WTC11 (cell line): ENCODE measurements around the gene CEP131. TPM values are rescaled to one million over a fixed set of nuclear protein-coding genes. Genes with fewer than 3 reads are reported as not detected.

Source experiments
- ATAC-seq: fragments of 200-7000 bp; cut with Tn5 transposase; 2 replicates; pipeline ENCODE4 v1.10.0; 2021; ENCODE audit warnings: mild to moderate bottlenecking, moderate library complexity
- CTCF ChIA-PET: fragments of 300-600 bp; sonication (Branson Sonifier 250); formaldehyde crosslinking; loops from one replicate; lab custom pipeline; 2021; ENCODE audit warnings: antibody characterized with exemption; lab: Charles Lee
- POLR2A ChIA-PET: fragments of 350-600 bp; sonication (Branson Sonifier 250); formaldehyde crosslinking; loops from one replicate; lab custom pipeline; 2021; ENCODE audit warnings: antibody characterized with exemption; lab: Charles Lee
- DNase-seq: peaks from one replicate; pipeline ENCODE4 v3.0.0; 2021; ENCODE audit warnings: low spot score
- H3K27ac Mint-ChIP-seq: 2 replicates; pipeline ENCODE4 v1.8.0; 2021; ENCODE audit warnings: mixed read lengths
- H3K27me3 Mint-ChIP-seq: 2 replicates; pipeline ENCODE4 v1.8.0; 2021; ENCODE audit warnings: low read depth, mild to moderate bottlenecking, moderate library complexity, mixed read lengths
- H3K36me3 Mint-ChIP-seq: 2 replicates; pipeline ENCODE4 v1.8.0; 2021; ENCODE audit warnings: mixed read lengths
- H3K4me1 Mint-ChIP-seq: 2 replicates; pipeline ENCODE4 v1.8.0; 2022; ENCODE audit warnings: mixed read lengths
- H3K4me3 Mint-ChIP-seq: 2 replicates; pipeline ENCODE4 v1.8.0; 2021; ENCODE audit warnings: mild to moderate bottlenecking, moderate library complexity, mixed read lengths
- H3K9me3 Mint-ChIP-seq: 2 replicates; pipeline ENCODE4 v1.8.0; 2021; ENCODE audit warnings: mixed read lengths
- ATF2 ChIP-seq: sonication (generic); formaldehyde crosslinking; IDR thresholded peaks from 2 replicates; pipeline ENCODE4 v1.8.1; 2022; ENCODE audit warnings: low read depth, missing genetic modification reagents, borderline replicate concordance
- E2F4 ChIP-seq: sonication (generic); formaldehyde crosslinking; IDR thresholded peaks from 2 replicates; pipeline ENCODE4 v1.8.1; 2022; ENCODE audit warnings: low read depth, mild to moderate bottlenecking, moderate library complexity, missing genetic modification reagents, borderline replicate concordance
- ELF4 ChIP-seq: sonication (generic); formaldehyde crosslinking; IDR thresholded peaks from 2 replicates; pipeline ENCODE4 v1.8.1; 2022; ENCODE audit warnings: low read depth, mild to moderate bottlenecking, moderate library complexity, missing genetic modification reagents
- IRF2 ChIP-seq: sonication (generic); formaldehyde crosslinking; IDR thresholded peaks from 2 replicates; pipeline ENCODE4 v1.8.0; 2022; ENCODE audit warnings: low read depth, missing genetic modification reagents, borderline replicate concordance
- JUN ChIP-seq: sonication (generic); formaldehyde crosslinking; IDR thresholded peaks from 2 replicates; pipeline ENCODE4 v1.8.0; 2023; ENCODE audit warnings: mild to moderate bottlenecking, missing genetic modification reagents
- KAT7 ChIP-seq: sonication (generic); formaldehyde crosslinking; IDR thresholded peaks from 2 replicates; pipeline ENCODE4 v1.8.1; 2023; ENCODE audit warnings: missing genetic modification reagents, mild to moderate bottlenecking, borderline replicate concordance
- MAX ChIP-seq: sonication (generic); formaldehyde crosslinking; IDR thresholded peaks from 2 replicates; pipeline ENCODE4 v1.8.0; 2022; ENCODE audit warnings: mild to moderate bottlenecking, missing genetic modification reagents
- MYBL2 ChIP-seq: sonication (generic); formaldehyde crosslinking; IDR thresholded peaks from 2 replicates; pipeline ENCODE4 v1.8.1; 2023; ENCODE audit warnings: mild to moderate bottlenecking, moderate library complexity, missing genetic modification reagents
- NFATC4 ChIP-seq: fragments of 250-450 bp; sonication (Bioruptor Pico); IDR thresholded peaks from 2 replicates; pipeline ENCODE4 v1.9.0; 2021; ENCODE audit warnings: mild to moderate bottlenecking
- NR3C1 ChIP-seq: sonication (generic); formaldehyde crosslinking; conservative IDR thresholded peaks from 2 replicates; pipeline ENCODE4 v1.8.1; 2023; ENCODE audit warnings: low read depth, mild to moderate bottlenecking, missing genetic modification reagents
- SP1 ChIP-seq: sonication (generic); formaldehyde crosslinking; conservative IDR thresholded peaks from 2 replicates; pipeline ENCODE4 v1.8.1; 2022; ENCODE audit warnings: missing genetic modification reagents
- ZNF232 ChIP-seq: sonication (generic); formaldehyde crosslinking; IDR thresholded peaks from 2 replicates; pipeline ENCODE4 v1.8.0; 2022; ENCODE audit warnings: mild to moderate bottlenecking, missing genetic modification reagents
- ZNF423 ChIP-seq: fragments of 250-450 bp; sonication (Bioruptor Pico); IDR thresholded peaks from 2 replicates; pipeline ENCODE4 v2.1.2; 2022; ENCODE audit warnings: mild to moderate bottlenecking, moderate library complexity
- ZNF671 ChIP-seq: fragments of 250-450 bp; sonication (Bioruptor Pico); IDR thresholded peaks from 2 replicates; pipeline ENCODE4 v1.8.0; 2021; ENCODE audit warnings: mild to moderate bottlenecking
- total RNA-seq: library from RNA; stranded (reverse); gene quantifications from 3 replicates; pipeline ENCODE4 v1.2.3, GENCODE V29; 2021
- TF ChIP-seq, protein P1 (sequence below): sonication (generic); formaldehyde crosslinking; IDR thresholded peaks from 2 replicates; pipeline ENCODE4 v1.8.1; 2023; ENCODE audit warnings: mild to moderate bottlenecking, missing genetic modification reagents, moderate library complexity
- TF ChIP-seq, protein P2 (sequence below): sonication (generic); formaldehyde crosslinking; IDR thresholded peaks from 2 replicates; pipeline ENCODE4 v1.8.1; 2023; ENCODE audit warnings: mild to moderate bottlenecking, moderate library complexity, missing genetic modification reagents
- TF ChIP-seq, protein P3 (sequence below): fragments of 200-600 bp; IDR thresholded peaks from 2 replicates; pipeline ENCODE4 v1.8.0; 2022; ENCODE audit warnings: antibody characterized with exemption
- TF ChIP-seq, protein P4 (sequence below): fragments of 250-450 bp; sonication (Bioruptor Pico); IDR thresholded peaks from 2 replicates; pipeline ENCODE4 v2.1.2; 2022; ENCODE audit warnings: mild to moderate bottlenecking, moderate library complexity

The CEP131 gene
- total RNA-seq, 1 experiment from 2014 or later: 35.2 TPM

- TF ChIP-seq, protein P1, sequence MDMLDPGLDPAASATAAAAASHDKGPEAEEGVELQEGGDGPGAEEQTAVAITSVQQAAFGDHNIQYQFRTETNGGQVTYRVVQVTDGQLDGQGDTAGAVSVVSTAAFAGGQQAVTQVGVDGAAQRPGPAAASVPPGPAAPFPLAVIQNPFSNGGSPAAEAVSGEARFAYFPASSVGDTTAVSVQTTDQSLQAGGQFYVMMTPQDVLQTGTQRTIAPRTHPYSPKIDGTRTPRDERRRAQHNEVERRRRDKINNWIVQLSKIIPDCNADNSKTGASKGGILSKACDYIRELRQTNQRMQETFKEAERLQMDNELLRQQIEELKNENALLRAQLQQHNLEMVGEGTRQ: peak; percentile 1; the same call in 1 of the 2 replicates
- TF ChIP-seq MYBL2 (CRISPR knock-in tag): peak; percentile 19; the same call in 1 of the 2 replicates
- TF ChIP-seq, protein P2, sequence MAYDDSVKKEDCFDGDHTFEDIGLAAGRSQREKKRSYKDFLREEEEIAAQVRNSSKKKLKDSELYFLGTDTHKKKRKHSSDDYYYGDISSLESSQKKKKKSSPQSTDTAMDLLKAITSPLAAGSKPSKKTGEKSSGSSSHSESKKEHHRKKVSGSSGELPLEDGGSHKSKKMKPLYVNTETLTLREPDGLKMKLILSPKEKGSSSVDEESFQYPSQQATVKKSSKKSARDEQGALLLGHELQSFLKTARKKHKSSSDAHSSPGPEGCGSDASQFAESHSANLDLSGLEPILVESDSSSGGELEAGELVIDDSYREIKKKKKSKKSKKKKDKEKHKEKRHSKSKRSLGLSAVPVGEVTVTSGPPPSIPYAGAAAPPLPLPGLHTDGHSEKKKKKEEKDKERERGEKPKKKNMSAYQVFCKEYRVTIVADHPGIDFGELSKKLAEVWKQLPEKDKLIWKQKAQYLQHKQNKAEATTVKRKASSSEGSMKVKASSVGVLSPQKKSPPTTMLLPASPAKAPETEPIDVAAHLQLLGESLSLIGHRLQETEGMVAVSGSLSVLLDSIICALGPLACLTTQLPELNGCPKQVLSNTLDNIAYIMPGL (CRISPR knock-in tag): peak; percentile 32; the same call in 1 of the 2 replicates
- 0 out of 2 replicates have a peak, but pooled peaks have one; percentile 54 for TF ChIP-seq ELF4
- peak; percentile 90 for TF ChIP-seq SP1 (CRISPR knock-in tag)
Observed at GRCh38 chr17:81238815-81239713, 16.3 kb upstream of the CEP131 start, which contains the start of the genes NDUFAF8 and TEPSIN (continued).

DNA sequence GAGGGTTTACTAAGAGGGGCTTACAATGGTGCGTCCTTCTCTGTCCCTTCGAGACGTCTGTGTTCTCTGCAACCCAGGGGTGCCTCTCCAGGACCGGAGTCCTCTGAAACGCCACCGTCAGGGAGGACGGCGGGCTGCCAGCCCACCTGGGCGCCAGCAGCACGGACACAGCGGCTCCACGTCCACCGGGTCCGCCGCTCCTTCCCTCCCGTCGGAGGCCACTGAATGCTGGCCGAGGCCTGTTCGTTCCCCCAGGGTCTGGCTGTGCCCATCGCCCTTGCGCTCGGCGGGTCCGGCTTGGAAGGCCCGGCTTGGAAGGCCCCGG is 15.7 kb upstream of the CEP131 start:
- CTCF ChIA-PET: interaction anchor here (1.0 to 2.1 kb wide), 18 partner anchors 8 to 316 kb away, joined by 3 to 14 read pairs (median 4); partner anchors contain the start of gene CEP131
- H3K4me1 Mint-ChIP-seq: peaks cover 27% of the 10 kb centered on the region
- H3K9me3 Mint-ChIP-seq: no peaks in the 10 kb centered on the region
- H3K36me3 Mint-ChIP-seq: no peaks in the 10 kb centered on the region
- no peak overlapping the region for H3K27ac Mint-ChIP-seq
- peak overlapping the region; percentile 70 for H3K4me3 Mint-ChIP-seq
- ATAC-seq: no peak
- TF ChIP-seq KAT7 (0 out of 2 replicates have a peak, but pooled peaks have one; percentile 43), JUN (CRISPR knock-in tag) (no peak), E2F4 (CRISPR knock-in tag) (0 out of 2 replicates have a peak, but pooled peaks have one; percentile 20)
- POLR2A ChIA-PET: interaction anchor here (0.7 to 1.1 kb wide), 4 partner anchors 16 to 157 kb away, joined by 3 to 9 read pairs (median 3); partner anchors contain the start of genes BAHCC1 and CEP131
- no peak for DNase-seq
- no peaks in the 10 kb centered on the region for H3K27me3 Mint-ChIP-seq

DNA sequence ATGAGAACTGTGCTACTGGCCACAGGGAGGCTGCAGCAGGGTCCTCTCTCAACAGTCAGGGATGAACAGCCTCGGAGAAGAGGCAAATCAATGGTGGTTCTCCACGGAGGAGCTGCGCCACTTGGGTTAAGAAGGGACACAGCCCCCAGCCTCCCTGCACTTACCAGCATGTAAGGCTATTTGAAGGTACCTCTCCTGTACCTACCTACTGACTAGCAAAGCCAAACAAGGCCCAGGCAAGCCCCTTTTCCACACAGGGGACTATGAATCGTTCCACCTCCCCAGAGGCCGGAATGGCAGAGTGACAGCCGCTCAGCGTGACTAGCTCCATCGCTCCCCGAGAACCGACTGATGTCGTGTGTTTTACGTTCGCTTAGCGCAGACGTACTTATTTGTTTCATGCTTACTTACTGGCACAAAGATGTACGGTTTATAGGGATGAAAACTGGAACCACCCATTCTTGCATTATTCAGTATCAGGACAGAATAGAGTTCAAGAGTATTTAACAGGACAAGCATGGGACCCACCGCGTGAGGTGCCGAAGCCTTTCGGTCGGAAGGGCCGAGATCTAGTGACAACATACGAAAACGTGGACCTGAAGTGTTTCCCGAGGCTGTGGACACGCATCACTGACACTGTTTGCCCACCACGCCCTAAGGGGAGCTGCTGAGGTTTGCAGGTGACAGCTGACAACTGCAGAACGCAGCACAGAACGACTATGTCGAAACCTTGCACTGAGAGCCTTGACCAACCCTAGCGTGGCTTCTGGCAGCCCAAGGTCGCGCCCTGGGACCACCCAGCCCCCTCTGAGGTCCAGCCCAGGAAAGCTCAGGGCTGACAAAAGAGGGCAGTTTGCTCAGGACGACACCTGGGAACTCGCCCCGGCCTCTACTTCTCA is 15.1 kb upstream of the CEP131 start:
- POLR2A ChIA-PET: no interaction called here
- H3K4me3 Mint-ChIP-seq: peak overlapping the region; percentile 70
- no peak for TF ChIP-seq KAT7
- TF ChIP-seq, all 79 proteins: peak for 0
- Mint-ChIP-seq H3K4me1 (peaks cover 27% of the 10 kb centered on the region), H3K27ac (no peak overlapping the region), H3K36me3 (no peaks in the 10 kb centered on the region), H3K9me3 (no peaks in the 10 kb centered on the region), H3K27me3 (no peaks in the 10 kb centered on the region)
- no peak for ATAC-seq
- CTCF ChIA-PET: interaction anchor here (1.3 to 2.1 kb wide), 6 partner anchors 8 to 247 kb away, joined by 4 to 14 read pairs (median 7); partner anchors contain the start of gene CEP131
- no peak for DNase-seq

DNA sequence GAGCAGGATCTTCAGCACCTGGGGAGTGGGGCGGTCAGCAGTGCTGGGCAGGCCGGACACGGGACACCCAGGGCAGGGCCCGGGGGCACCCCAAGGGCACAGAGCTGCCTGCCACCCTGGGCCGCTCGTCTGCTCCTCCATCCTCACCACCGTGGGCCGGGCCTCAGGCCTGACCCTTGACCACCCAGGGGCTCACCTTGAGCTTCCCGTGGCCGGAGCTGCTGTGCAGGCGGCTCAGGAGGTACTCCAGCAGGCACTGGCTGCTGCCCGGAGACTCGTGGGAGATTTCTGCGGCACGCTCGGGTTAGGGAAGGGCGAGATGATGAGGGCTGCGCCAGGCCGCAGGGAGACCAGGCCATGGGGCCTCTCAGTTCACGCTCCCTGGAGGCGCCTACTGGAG is 14.0 kb upstream of the CEP131 start:
- no peak overlapping the region for H3K27ac Mint-ChIP-seq
- DNase-seq (no peak), ATAC-seq (no peak)
- no peaks in the 10 kb centered on the region for H3K9me3 Mint-ChIP-seq
- peaks cover 21% of the 10 kb centered on the region for H3K4me1 Mint-ChIP-seq
- no peaks in the 10 kb centered on the region for H3K36me3 Mint-ChIP-seq
- ChIA-PET POLR2A (no interaction called here), CTCF (no interaction called here)
- H3K4me3 Mint-ChIP-seq: 0 out of 2 replicates have a peak overlapping the region, but pooled peaks have one; percentile 70
- no peaks in the 10 kb centered on the region for H3K27me3 Mint-ChIP-seq
- TF ChIP-seq NFATC4 (CRISPR knock-in tag) (no peak), ZNF232 (CRISPR knock-in tag) (no peak), MAX (CRISPR knock-in tag) (no peak), ZNF423 (CRISPR knock-in tag) (no peak), IRF2 (no peak), ATF2 (CRISPR knock-in tag) (no peak), NR3C1 (no peak), ZNF671 (CRISPR knock-in tag) (no peak)
- TF ChIP-seq, protein P3, sequence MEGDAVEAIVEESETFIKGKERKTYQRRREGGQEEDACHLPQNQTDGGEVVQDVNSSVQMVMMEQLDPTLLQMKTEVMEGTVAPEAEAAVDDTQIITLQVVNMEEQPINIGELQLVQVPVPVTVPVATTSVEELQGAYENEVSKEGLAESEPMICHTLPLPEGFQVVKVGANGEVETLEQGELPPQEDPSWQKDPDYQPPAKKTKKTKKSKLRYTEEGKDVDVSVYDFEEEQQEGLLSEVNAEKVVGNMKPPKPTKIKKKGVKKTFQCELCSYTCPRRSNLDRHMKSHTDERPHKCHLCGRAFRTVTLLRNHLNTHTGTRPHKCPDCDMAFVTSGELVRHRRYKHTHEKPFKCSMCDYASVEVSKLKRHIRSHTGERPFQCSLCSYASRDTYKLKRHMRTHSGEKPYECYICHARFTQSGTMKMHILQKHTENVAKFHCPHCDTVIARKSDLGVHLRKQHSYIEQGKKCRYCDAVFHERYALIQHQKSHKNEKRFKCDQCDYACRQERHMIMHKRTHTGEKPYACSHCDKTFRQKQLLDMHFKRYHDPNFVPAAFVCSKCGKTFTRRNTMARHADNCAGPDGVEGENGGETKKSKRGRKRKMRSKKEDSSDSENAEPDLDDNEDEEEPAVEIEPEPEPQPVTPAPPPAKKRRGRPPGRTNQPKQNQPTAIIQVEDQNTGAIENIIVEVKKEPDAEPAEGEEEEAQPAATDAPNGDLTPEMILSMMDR: no peak
- TF ChIP-seq, protein P4, sequence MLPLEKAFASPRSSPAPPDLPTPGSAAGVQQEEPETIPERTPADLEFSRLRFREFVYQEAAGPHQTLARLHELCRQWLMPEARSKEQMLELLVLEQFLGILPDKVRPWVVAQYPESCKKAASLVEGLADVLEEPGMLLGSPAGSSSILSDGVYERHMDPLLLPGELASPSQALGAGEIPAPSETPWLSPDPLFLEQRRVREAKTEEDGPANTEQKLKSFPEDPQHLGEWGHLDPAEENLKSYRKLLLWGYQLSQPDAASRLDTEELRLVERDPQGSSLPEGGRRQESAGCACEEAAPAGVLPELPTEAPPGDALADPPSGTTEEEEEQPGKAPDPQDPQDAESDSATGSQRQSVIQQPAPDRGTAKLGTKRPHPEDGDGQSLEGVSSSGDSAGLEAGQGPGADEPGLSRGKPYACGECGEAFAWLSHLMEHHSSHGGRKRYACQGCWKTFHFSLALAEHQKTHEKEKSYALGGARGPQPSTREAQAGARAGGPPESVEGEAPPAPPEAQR: no peak
